ENCODE results near the gene CMTM3. TPM values are rescaled to one million over a fixed set of nuclear protein-coding genes. Genes with fewer than 3 reads are reported as not detected.

The CMTM3 gene
- total and polyA plus RNA-seq, 9 of the 15 experiments (the other 6 are each of a cell fraction or from before 2014, with no cell fraction given): 4.6 to 33.4 (median 17.5) TPM

GRCh38 chr16:66619534-66620428 lies 15.3 kb downstream of the CMTM3 start (continued):
- TF ChIP-seq MNT (conservative IDR thresholded peaks at IDR 0.05) (peak; percentile 69 to 72), SMAD4 (CRISPR knock-in tag; conservative IDR thresholded peaks at IDR 0.05) (0 out of 2 replicates have a peak, but pooled peaks have one; percentile 5), TAL1 (IDR thresholded peaks at IDR 0.05) (0 out of 2 replicates have a peak, but pooled peaks have one; percentile 2), DPF2 (IDR thresholded peaks at IDR 0.05) (peak; percentile 51; the same call in 1 of the 2 replicates), HDAC1 (IDR thresholded peaks at IDR 0.05) (peak in 1 of 2 experiments; percentile 40; a peak in 1 of 4 replicates), RAD21 (CRISPR knock-in tag; conservative IDR thresholded peaks at IDR 0.05 in 1 of 2, IDR thresholded peaks at IDR 0.05 in 1 of 2) (no peak), PHB2 (IDR thresholded peaks at IDR 0.05; ENCODE audit: low read depth) (no peak), GABPB1 (CRISPR knock-in tag; IDR thresholded peaks at IDR 0.05) (peak; percentile 40; the same call in 1 of the 2 replicates), E2F6 (IDR thresholded peaks at IDR 0.05; ENCODE audit: borderline replicate concordance in 1 of 2, extremely low read depth in 1 of 2, insufficient read depth in 1 of 2, insufficient read length in 1 of 2, low read depth in 1 of 2, low read length in 1 of 2, poor library complexity in 1 of 2, severe bottlenecking in 1 of 2) (peak in 1 of 2 experiments; percentile 65), ETV1 (tag; conservative IDR thresholded peaks at IDR 0.05; ENCODE audit: low read depth) (peak; percentile 72), MAFF (IDR thresholded peaks at IDR 0.05; ENCODE audit: low read length) (no peak)
- TF ChIP-seq, protein P1, sequence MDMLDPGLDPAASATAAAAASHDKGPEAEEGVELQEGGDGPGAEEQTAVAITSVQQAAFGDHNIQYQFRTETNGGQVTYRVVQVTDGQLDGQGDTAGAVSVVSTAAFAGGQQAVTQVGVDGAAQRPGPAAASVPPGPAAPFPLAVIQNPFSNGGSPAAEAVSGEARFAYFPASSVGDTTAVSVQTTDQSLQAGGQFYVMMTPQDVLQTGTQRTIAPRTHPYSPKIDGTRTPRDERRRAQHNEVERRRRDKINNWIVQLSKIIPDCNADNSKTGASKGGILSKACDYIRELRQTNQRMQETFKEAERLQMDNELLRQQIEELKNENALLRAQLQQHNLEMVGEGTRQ (CRISPR knock-in tag; IDR thresholded peaks at IDR 0.05): peak; percentile 39; the same call in 1 of the 2 replicates
- TF ChIP-seq, protein P2, sequence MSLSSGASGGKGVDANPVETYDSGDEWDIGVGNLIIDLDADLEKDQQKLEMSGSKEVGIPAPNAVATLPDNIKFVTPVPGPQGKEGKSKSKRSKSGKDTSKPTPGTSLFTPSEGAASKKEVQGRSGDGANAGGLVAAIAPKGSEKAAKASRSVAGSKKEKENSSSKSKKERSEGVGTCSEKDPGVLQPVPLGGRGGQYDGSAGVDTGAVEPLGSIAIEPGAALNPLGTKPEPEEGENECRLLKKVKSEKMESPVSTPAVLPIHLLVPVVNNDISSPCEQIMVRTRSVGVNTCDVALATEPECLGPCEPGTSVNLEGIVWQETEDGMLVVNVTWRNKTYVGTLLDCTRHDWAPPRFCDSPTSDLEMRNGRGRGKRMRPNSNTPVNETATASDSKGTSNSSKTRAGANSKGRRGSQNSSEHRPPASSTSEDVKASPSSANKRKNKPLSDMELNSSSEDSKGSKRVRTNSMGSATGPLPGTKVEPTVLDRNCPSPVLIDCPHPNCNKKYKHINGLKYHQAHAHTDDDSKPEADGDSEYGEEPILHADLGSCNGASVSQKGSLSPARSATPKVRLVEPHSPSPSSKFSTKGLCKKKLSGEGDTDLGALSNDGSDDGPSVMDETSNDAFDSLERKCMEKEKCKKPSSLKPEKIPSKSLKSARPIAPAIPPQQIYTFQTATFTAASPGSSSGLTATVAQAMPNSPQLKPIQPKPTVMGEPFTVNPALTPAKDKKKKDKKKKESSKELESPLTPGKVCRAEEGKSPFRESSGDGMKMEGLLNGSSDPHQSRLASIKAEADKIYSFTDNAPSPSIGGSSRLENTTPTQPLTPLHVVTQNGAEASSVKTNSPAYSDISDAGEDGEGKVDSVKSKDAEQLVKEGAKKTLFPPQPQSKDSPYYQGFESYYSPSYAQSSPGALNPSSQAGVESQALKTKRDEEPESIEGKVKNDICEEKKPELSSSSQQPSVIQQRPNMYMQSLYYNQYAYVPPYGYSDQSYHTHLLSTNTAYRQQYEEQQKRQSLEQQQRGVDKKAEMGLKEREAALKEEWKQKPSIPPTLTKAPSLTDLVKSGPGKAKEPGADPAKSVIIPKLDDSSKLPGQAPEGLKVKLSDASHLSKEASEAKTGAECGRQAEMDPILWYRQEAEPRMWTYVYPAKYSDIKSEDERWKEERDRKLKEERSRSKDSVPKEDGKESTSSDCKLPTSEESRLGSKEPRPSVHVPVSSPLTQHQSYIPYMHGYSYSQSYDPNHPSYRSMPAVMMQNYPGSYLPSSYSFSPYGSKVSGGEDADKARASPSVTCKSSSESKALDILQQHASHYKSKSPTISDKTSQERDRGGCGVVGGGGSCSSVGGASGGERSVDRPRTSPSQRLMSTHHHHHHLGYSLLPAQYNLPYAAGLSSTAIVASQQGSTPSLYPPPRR (CRISPR knock-in tag; IDR thresholded peaks at IDR 0.05; ENCODE audit: borderline replicate concordance): no peak
- TF ChIP-seq, protein P3, sequence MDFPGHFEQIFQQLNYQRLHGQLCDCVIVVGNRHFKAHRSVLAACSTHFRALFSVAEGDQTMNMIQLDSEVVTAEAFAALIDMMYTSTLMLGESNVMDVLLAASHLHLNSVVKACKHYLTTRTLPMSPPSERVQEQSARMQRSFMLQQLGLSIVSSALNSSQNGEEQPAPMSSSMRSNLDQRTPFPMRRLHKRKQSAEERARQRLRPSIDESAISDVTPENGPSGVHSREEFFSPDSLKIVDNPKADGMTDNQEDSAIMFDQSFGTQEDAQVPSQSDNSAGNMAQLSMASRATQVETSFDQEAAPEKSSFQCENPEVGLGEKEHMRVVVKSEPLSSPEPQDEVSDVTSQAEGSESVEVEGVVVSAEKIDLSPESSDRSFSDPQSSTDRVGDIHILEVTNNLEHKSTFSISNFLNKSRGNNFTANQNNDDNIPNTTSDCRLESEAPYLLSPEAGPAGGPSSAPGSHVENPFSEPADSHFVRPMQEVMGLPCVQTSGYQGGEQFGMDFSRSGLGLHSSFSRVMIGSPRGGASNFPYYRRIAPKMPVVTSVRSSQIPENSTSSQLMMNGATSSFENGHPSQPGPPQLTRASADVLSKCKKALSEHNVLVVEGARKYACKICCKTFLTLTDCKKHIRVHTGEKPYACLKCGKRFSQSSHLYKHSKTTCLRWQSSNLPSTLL (IDR thresholded peaks at IDR 0.05): no peak
